GM12892 (cell line): ENCODE data around the gene TMEM163.

ENCODE experiments used
- DNase-seq: peaks from one replicate; pipeline ENCODE4 v3.0.0; 2011; ENCODE audit not compliant: insufficient read length
- FAIRE-seq: peaks from 2 replicates; lab custom pipeline; 2011; peaks lifted over from hg19 to GRCh38; lab: Jason Lieb, UNC
- POLR2A ChIP-seq: IDR thresholded peaks from 2 replicates; pipeline ENCODE4 v1.6.1; 2011; ENCODE audit warnings: low read depth, low read length, control low read depth
- POLR2AphosphoS5 ChIP-seq: IDR thresholded peaks from 2 replicates; pipeline ENCODE4 v1.6.1; 2011; ENCODE audit warnings: low read depth, low read length, control low read depth
- TAF1 ChIP-seq: IDR thresholded peaks from 2 replicates; pipeline ENCODE4 v1.6.1; 2011; ENCODE audit warnings: low read depth, mild to moderate bottlenecking, control low read depth, low read length, borderline replicate concordance

The TMEM163 gene

GRCh38 chr2:134642938-134643337, 75.9 kb downstream of the TMEM163 start:
- FAIRE-seq (no peak), DNase-seq (no peak)
- TF ChIP-seq POLR2AphosphoS5 (no peak), POLR2A (no peak), TAF1 (no peak)

- DNase-seq, result no peak
- TF ChIP-seq POLR2AphosphoS5, result no peak
- TF ChIP-seq TAF1, result no peak
- no peak for TF ChIP-seq POLR2A
- no peak for FAIRE-seq
Observed at GRCh38 chr2:134640494-134640893, 78.3 kb downstream of the TMEM163 start.

- TF ChIP-seq TAF1, result no peak
- no peak for TF ChIP-seq POLR2A
- TF ChIP-seq POLR2AphosphoS5, result no peak
- FAIRE-seq (no peak), DNase-seq (no peak)
Observed at GRCh38 chr2:134639265-134639664, 79.5 kb downstream of the TMEM163 start.

GRCh38 chr2:134636714-134637113, 82.1 kb downstream of the TMEM163 start:
- FAIRE-seq (no peak), DNase-seq (no peak)

GRCh38 chr2:134634054-134634753, 84.6 kb downstream of the TMEM163 start:
- no peak for FAIRE-seq
- no peak for TF ChIP-seq POLR2AphosphoS5
- no peak for TF ChIP-seq POLR2A
- no peak for TF ChIP-seq TAF1

More at GRCh38 chr2:134636714-134637113, 82.1 kb downstream of the TMEM163 start:
- TF ChIP-seq TAF1 (no peak), POLR2AphosphoS5 (no peak), POLR2A (no peak)

GRCh38 chr2:134630504-134631159, 88.2 kb downstream of the TMEM163 start:
- FAIRE-seq (no peak), DNase-seq (no peak)
- TF ChIP-seq POLR2A, result no peak

More at GRCh38 chr2:134634054-134634753, 84.6 kb downstream of the TMEM163 start:
- no peak for DNase-seq

- TF ChIP-seq POLR2A (no peak), POLR2AphosphoS5 (no peak), TAF1 (no peak)
- no peak for FAIRE-seq
Observed at GRCh38 chr2:134628453-134628852, 90.3 kb downstream of the TMEM163 start.

GRCh38 chr2:134626781-134627180, 92.0 kb downstream of the TMEM163 start:
- DNase-seq (no peak), FAIRE-seq (no peak)
- TF ChIP-seq POLR2A (no peak), POLR2AphosphoS5 (no peak), TAF1 (no peak)

More at GRCh38 chr2:134628453-134628852, 90.3 kb downstream of the TMEM163 start:
- no peak for DNase-seq

- TF ChIP-seq TAF1, result no peak
- no peak for TF ChIP-seq POLR2AphosphoS5
- TF ChIP-seq POLR2A, result no peak
- FAIRE-seq, result no peak
- no peak for DNase-seq
Observed at GRCh38 chr2:134625311-134625710, 93.5 kb downstream of the TMEM163 start.

GRCh38 chr2:134623796-134624195, 95.0 kb downstream of the TMEM163 start:
- TF ChIP-seq POLR2AphosphoS5 (no peak), TAF1 (no peak), POLR2A (no peak)
- no peak for DNase-seq
- no peak for FAIRE-seq

- FAIRE-seq (no peak), DNase-seq (no peak)
- TF ChIP-seq POLR2AphosphoS5 (no peak), TAF1 (no peak), POLR2A (no peak)
Observed at GRCh38 chr2:134623046-134623445, 95.8 kb downstream of the TMEM163 start.

- TF ChIP-seq POLR2AphosphoS5, result no peak
- TF ChIP-seq TAF1, result no peak
- no peak for TF ChIP-seq POLR2A
- FAIRE-seq (no peak), DNase-seq (no peak)
Observed at GRCh38 chr2:134621939-134622705, 96.7 kb downstream of the TMEM163 start.
